GM18951 (cell line): ENCODE data around the gene IL10RB.
A peak's percentile ranks its signal among the peaks of the same experiment; 100 is the strongest.
"Not testable (repeated sequence)": the region's sequence is repeated elsewhere in the genome, so short reads cannot be mapped to it uniquely, and the experiment has no call there.

Source experiments
- POLR2A ChIP-seq: IDR thresholded peaks from 4 replicates; pipeline ENCODE4 v1.6.1; 2011; ENCODE audit warnings: mild to moderate bottlenecking; ENCODE audit not compliant: insufficient read length, insufficient read depth; ENCODE audit errors: extremely low read depth
- in situ Hi-C: fragments of 300-500 bp; cut with MboI; formaldehyde crosslinking; loops from one replicate; pipeline ENCODE4 v1.12.0; 2022; ENCODE audit warnings: low sequenced_read_pairs, mixed read lengths, inconsistent platforms; ENCODE audit not compliant: unreplicated experiment

The IL10RB gene

DNA sequence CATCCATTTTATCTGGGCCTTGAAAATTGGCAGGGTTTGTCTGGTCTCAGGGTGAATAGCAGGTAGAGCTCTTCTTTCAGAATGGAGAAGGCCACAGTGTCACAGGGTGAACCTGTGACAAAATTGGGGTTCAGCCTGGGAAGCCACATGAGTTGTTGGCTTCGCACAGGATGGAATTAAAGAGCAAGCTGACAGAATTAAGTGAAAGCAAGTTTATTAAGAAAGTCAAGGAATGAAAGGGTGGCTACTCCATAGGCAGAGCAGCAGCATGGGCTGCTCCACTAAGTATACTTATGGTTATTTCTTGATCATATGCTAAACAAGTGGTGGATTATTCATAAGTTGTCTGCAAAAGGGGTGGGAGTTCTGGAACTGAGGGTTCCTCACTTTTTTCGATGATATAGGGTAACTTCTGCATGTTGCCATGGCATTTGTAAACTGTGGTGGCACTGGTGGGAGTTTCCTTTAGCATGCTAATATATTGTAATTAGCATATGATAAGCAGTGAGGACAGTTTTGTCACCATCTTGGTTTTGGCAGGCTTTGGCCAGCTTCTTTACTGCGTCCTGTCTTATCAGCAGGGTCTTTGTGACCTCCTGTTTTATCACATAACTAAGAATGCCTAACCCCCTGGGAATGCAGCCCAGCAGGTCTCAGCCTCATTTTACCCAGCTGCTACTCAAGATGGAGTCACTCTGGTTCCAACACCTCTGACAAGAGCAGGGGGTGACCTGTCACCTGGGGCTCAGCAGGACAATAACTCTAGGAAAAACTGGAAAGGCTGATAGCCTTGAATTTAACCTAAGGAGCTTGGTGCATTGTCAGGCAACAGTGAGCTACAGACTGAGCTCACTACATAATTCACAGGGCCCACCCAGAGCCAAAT lies 31.3 kb upstream of the IL10RB start:
- no peak for TF ChIP-seq POLR2A
- in situ Hi-C loops = no loop called here

DNA sequence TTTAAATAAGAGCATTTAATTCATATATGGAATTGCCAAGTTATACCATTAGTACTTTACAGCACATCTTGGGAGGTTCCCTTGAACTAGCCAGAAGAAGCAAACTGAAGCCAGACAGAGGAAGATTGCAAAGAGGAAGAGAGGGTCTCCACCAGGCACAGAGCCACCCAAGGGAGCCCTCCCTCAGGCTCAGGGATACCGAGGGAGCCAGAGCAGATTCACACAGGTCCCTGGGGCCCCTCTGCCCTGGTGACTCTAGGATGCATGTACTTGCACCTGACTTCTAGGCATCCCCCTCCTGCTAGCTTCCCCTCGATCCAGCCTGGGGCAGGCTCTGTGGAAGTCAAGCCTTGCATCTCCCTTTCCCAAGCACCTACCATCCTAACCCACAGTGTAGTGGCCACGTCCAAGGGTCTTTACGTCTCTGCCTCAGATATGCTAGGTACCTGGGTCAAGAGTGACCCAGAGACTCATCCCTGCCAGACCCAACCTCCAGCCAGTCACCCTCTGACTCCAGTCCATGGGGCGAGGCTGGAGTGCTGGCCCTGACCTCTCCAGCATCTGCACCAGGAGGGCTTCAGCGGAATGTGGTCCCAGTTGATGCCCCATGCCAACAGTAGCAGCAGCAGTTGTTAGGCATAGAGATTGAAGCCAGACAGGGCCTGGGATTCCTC lies 30.0 kb upstream of the IL10RB start:
- no peak for TF ChIP-seq POLR2A
- in situ Hi-C loops = no loop called here

GRCh38 chr21:33236766-33237165 lies 29.4 kb upstream of the IL10RB start:
- in situ Hi-C loops = no loop called here

DNA sequence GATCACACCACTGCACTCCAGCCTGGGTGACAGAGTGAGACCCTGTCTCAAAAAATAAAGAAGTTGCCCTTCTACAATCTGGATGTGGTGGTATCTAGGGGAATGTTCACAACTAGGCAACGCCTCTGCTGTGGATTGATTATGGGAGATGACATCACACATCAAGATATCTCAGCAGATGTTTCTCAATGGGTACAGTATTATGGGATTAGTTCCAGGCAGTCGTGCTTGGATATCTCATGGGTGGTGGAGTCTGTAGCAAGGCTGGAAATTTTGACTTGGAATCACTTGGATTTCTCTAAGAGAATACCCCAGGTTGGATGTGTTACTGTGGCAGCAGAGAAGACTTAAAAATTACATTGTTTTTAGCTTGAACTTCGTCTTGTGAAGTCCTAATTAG lies 28.7 kb upstream of the IL10RB start:
- in situ Hi-C loops = no loop called here
- TF ChIP-seq POLR2A = no peak

More at GRCh38 chr21:33236766-33237165, 29.4 kb upstream of the IL10RB start:
- TF ChIP-seq POLR2A = no peak

DNA sequence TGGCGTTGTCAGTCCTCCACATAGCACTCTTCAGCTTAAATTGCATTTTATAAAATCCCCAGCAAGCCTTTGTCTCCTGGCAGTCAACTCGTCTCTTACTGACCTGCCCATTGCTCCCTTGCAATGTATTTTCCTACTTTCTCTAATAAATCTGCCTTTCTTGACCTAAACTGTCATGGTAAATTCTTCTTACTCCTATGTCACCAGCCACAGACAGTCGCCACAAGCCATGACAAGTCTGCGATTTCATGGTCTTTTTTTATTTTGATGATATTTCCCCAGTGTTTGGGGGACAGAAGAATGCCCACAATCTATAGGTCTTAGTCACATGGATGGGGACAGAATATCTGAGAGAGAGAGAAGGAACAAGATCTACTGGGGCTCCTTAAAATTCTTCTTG lies 28.0 kb upstream of the IL10RB start:
- in situ Hi-C loops = no loop called here
- no peak for TF ChIP-seq POLR2A

DNA sequence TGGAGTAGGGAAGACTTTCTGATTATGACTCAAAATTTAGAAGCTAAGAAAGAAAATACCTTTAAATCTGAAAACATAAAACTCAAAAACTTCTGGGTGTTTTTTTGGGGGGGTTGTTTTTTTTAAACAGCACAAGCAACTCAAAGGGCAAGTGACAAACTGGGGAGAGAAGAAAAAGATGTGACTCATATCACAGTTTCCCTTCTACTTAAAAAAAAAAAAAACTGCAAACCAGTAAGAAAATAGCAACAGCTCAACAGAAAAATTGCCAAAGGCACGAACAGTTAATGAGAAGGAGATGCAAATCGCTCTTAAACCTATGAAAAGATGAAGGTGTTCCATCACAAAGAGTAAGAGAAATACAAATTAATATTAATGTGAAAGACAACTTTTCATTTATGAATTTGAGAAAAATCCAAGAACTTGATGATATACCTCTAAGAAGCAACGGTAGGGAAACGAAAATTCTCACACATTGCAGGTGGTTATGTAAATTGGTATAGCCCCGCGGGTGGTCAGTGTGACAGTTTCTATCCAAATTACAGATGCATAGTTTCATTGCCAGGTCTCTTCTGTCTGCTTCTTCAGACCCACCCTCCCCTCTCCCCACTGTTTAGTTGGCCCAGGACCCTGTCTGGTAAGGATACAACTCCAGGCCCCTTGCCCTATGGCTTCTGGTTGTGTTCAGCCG lies 27.5 kb upstream of the IL10RB start:
- peak; percentile 40 for TF ChIP-seq POLR2A
- in situ Hi-C loops = no loop called here

DNA sequence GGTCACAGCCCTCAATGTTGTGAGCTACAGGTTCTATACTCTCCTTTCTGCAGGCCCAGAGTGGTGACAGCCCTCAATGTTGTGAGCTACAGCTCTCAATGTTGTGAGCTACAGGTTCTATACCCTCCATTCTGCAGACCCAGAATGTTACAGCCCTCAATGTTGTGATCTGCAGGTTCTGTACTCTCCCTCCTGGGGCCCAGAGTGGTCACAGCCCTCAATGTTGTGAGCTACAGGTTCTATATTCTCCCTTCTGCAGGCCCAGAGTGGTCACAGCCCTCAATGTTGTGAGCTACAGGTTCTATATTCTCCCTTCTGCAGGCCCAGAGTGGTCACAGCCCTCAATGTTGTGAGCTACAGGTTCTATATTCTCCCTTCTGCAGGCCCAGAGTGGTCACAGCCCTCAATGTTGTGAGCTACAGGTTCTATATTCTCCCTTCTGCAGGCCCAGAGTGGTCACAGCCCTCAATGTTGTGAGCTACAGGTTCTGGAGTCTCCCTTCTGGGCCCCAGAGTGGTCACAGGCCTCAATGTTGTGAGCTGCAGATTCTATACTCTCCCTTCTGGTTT lies 26.5 kb upstream of the IL10RB start:
- in situ Hi-C loops = not testable (repeated sequence)

GRCh38 chr21:33240404-33240803 lies 25.8 kb upstream of the IL10RB start:
- in situ Hi-C loops = no loop called here
- TF ChIP-seq POLR2A = no peak

- no peak for TF ChIP-seq POLR2A
- in situ Hi-C loops = no loop called here
These were observed 24.3 kb upstream of the IL10RB start for GRCh38 chr21:33241846-33242245.

GRCh38 chr21:33242846-33243245 lies 23.3 kb upstream of the IL10RB start:
- in situ Hi-C loops = not testable (repeated sequence)

- in situ Hi-C loops = no loop called here
- no peak for TF ChIP-seq POLR2A
These were observed 21.9 kb upstream of the IL10RB start for GRCh38 chr21:33244082-33244778.

- in situ Hi-C loops = no loop called here
- no peak for TF ChIP-seq POLR2A
These were observed 21.4 kb upstream of the IL10RB start for GRCh38 chr21:33244779-33245105.
